HG03565 (cell line): ENCODE results near the gene SGMS2.
A peak's percentile ranks its signal among the peaks of the same experiment; 100 is the strongest.

Experiments used
- ATAC-seq: cut with Tn5 transposase; IDR thresholded peaks from one replicate; pipeline ENCODE4 v1.9.1; 2021; ENCODE audit warnings: mild to moderate bottlenecking, moderate library complexity; ENCODE audit not compliant: unreplicated experiment

SGMS2 gene

DNA sequence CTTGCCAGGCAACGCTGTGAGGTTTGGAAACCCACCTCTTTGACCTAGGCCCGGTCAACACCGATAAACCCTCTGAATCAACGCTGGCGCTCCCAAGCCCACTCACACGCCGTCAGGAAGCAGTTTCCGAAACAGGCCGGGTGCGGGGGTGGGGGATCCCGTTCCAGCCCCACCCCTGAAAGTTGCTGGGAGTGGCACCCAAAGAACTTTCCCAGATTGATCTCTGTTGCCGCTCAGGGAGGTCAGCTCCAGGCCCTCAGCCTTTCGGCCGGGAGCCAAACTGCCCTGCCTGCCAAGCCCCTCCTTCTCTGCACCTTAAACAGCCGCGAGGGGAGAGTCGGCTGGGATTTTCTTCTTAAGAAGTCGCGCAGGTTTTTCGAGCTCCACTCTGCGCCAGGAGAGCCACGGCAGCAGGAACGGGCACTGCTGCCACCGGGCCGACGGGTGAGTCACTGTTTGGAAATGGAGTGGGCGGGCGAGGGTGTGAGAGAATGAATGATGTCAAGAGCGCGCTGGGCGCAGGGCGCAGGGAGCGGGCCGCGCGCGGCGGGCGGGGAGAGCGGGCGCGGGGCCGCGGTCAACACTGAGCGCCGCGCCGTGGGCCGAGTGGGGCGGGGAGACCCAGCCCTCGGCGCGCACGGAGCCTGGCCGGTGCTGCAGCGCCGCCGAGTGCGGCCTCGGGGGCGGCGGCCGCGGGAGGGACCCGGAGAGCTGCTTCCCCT lies at the start of gene SGMS2:
SGMS2 (plus strand) TSS at position 583 of the 722 bp plus-strand sequence. CDS start 70,622 bp downstream, outside the sequence.
- peak; percentile 59 for ATAC-seq

DNA sequence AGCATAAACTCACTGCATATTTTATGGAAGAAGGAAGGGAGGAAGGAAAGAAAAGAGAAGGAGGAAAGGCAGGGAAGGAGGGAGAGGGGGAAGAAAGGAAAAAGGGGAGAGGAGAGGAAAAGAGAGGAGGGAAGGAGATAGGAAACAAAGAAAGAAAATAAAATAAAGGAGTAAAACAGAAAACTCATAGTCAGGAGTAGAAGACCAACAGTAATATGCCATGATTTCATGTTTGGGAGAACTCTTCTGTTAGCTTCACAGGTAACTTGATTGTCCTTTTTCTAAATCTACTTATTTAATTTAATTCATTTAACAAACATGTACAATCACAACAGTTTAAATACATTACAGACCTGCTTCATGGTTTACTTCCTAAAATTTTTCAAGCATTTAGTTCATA lies 46.8 kb upstream of the SGMS2 start:
- ATAC-seq, result no peak

DNA sequence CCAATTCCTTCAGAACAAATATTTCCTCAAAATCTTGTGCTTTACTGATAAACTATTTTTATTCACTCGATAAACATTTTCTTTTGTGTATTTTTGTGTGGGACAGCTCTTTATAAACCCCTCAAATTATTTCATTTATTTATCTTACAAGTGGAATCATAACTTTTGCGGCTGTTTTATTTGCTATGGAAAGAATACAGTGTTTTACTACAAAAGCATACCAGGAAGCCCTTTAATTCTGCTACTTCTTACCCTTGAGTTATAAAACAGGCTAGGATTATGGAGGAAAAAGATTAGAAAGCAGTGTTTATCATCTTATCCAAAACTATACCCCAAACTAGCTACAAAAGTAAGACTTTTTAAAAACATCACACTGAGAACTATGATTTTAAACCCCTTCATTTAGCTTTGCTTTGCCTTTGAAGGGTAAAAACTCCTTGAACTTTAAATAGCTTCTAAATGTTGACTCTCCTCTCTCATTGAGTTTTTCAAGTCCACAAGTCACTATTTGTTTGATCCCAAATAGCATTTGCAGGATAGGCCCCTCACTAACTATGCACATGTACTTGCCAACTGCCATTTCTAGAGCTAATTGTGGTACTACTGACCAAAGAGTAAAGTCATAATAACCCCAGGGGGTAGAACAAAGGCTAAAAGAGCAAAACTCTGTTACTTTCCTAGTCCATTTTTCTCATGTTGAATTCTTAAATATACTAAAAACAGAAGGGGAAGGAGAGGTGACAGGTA lies 45.8 kb upstream of the SGMS2 start:
- no peak for ATAC-seq

DNA sequence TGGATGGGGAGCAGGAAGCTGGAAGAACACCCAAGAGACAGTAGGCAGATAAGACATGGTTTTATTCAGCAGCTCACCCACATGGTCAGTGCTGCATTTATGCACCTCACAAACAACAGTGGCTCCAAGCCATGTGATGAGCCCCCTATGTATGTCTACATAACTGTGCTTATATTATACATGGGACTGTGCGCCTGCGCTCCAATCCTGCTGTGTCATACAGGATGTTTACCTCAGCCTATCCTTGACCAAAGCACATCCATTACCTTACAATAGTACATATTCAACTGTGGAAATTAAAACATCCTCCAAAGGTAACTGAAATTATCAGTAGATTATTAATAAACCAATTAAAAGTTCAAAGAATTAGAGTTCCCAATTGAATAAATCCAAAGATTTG lies 44.1 kb upstream of the SGMS2 start:
- ATAC-seq, result no peak

DNA sequence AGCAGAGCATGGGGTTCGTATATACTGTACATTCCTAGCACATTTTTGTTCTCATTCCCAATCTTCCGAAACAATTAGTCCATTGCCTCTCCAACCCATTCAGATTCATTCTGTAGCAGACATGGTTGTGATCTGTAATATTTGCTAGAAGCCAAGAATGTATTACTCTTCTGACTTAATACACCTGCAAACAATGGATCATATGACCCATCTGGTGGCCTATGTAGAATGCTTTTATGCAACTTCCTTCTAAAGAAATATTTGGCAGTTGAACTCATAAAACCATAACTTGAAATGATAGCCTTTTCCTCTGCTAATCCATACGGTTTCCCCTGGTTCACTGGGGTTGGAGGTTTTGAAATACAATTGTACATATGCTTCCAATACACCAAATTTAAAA lies 32.8 kb upstream of the SGMS2 start:
- ATAC-seq, result no peak

DNA sequence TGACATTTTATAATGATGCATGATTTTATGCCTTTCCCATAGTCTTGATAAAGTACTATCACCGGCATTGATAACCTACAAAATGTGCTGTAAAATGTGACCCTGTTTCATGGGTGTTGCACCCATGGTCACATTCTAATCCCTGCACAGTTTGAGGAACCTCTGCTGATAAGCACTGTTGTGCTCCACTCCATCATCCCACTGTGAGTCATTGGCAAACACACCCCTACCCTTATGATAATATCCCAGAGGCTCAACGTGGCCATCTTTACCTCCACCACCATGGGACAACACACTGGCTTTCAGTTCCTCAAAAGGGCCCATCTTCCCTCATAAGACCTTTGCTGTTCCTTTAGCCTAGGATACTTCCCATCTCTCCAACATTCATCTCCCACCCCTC lies 32.0 kb upstream of the SGMS2 start:
- ATAC-seq, result no peak

DNA sequence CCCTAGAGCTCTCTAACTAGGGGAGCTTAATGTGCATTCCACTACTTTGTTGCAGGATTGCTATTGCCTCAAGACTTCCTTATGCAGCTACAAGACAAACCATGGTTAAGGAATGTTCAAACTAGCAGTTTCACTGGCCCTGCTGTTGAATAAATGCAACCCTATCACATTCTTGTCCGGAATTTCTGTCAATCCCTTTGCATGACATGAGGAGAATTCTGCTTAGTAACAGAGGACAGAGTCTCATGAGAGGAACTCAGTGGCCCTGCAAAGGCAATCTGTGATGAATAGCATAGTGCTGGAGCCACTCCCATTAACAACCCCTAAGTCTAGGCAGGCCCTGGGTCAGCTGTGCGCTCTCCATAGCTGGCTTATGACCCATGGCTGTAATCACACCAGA lies 30.7 kb upstream of the SGMS2 start:
- ATAC-seq, result no peak

DNA sequence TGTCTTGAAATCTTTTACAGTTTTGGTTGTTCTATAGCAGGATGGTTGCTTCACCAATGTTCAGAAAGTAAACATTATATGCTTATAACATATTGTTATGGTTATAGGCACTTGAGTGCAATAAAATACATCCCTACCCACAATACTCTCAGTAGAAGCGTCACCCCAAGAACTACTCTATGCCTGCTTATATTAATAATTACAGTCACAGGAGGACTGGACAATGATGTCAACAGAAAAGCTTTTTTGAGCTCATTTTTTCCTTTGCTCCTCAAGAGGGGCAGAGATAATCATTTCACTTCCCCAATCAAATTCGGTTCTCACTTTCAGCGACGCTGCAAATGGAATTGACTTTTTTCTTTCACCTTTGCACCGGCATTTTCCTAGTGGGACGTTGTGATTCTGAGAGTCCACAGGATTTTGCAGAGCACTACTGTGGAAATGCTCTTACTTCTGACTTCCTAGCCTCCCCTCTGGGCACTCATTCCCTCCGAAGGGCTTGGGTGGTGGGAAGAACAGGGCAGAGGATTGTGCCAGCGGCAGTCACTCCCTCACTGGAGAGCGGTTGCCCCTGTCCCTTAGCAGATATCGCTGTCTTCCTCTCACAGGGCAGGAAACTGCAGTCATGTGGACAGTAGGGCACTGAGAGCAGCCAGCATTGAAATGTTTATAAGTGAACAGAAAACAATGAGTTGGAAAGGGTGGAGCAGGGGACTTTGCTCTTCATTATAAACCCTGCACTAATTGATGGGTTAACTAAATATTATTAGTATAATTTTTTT lies 24.9 kb upstream of the SGMS2 start:
- ATAC-seq, result no peak

DNA sequence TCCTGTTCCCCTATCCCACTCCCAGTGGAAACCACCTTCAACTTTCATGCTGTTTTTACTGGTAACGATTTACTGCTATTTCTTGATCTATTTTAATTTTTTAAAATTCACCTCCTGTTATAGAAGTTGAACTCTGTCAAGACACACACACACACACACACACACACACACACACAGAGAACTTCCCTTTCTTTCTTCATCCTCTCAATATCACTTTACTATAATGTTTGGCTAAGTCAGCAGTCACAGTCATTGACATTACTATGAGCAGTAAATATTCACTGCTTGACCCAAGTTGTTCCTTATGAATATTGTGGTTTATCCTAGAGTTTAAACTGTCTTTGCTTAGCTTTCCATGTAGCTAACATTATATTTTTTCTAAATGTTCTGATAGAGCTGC lies 24.0 kb upstream of the SGMS2 start:
- ATAC-seq, result no peak

DNA sequence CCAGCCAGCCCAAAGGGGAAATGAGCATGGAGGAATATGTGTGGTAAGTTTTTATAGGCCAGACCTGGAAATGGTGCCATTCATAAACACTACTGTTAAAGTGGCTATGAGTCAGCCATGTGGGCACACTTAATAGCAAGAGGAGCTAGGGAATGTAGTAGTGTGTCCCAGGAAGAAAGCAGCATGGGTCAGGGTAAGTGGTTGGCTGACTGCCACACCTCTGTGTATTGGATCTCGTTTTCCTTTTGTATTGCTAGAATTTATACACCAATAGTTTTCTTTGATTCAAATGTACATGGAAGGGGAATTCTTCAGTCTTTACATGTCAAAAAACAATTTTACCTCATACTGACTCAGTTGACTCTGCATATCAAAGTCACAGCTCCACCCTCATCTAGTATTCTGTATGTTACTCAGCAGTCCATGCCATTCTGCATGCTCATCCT lies 22.9 kb upstream of the SGMS2 start:
- ATAC-seq, result no peak

DNA sequence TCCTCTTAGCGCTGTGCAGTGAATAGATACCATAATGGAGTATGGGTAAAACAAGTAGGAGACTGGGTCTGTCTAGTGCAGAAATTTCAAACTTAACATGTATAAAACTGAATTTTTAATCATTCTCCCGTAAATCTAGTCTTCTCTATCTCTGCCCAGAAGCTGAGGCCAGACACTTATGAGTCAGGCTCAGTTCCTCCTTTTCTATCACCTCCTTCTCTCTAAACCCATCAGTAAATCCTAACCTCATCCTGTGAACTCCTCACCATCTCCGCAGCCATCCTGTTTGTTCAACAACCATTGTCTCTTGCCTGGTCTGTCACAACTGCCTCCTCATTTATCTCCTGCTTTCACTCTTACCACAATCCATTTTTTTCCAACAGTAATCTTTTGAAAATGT lies 19.8 kb upstream of the SGMS2 start:
- ATAC-seq, result no peak

DNA sequence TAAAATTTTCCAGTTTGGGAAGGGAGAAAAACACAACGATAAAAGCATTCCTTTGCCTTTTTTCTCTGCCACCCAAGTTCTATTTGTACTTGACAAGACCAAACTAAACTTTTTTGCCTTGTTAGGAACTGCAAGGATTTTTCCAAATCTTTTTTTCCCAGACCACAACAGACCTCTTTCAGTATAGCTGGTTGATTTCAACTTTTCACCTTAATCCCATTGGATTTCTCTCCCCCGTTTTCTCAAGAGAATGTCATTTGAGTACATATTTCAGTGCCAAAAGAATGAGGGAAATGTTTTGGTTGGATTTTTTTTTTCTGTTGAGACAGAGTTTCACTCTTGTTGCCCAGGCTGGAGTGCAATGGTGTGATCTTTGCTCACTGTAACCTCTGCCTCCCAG lies 18.5 kb upstream of the SGMS2 start:
- ATAC-seq, result no peak

DNA sequence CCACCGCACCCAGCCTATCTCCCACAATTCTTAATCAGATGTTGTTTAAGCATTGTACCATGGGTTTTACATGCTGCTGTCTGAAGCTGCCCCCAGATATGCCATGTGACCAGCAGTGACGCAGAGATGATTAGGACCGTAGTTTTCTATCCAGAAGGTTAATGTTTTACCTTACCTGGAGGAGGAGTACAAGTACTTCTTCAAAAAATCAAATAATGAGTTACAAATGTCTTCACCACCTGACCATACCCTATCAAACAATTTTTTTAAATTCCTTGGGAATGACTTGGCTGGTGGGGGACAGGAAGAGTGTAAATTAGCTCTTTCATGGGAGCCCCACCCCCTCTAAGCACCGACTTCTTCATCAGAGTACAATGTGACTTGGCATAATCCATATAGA lies 16.2 kb upstream of the SGMS2 start:
- no peak for ATAC-seq

DNA sequence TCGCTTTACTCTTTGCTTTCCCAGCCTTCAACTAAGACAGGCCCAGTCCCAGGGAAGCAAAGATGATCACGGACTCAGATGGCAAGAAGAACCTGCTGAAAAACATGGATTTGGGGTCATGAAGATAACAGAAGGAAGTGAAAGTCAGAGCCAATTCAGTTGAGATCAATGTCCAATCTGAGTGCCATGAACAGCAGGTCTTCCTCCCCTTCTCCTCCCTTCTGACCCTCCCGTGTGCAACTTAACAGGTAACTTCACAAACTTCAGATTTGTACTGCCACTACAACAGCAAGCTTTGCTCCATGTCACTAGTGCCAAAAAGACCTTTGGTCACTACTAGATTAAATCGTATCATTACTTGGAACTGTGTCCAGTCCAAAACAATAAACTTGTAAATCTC lies 15.5 kb upstream of the SGMS2 start:
- no peak for ATAC-seq

DNA sequence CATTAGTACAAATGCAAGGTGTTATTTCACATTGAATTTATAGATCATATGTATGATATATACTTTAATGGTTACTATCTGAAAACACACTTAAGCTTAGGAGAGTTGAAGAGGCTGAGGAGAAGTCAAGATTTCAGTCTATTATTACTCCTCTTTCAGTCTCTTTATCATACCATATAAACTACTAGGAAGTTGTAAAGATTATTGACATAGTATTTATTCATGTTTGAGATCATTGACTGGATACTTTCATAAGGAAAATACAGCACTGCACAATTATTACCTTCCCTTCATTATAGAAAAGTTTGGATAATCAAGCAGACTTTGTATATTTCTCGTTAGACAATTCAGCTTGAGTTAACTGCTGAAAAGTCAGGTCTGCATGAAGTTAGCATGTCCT lies 10.0 kb upstream of the SGMS2 start:
- no peak for ATAC-seq

DNA sequence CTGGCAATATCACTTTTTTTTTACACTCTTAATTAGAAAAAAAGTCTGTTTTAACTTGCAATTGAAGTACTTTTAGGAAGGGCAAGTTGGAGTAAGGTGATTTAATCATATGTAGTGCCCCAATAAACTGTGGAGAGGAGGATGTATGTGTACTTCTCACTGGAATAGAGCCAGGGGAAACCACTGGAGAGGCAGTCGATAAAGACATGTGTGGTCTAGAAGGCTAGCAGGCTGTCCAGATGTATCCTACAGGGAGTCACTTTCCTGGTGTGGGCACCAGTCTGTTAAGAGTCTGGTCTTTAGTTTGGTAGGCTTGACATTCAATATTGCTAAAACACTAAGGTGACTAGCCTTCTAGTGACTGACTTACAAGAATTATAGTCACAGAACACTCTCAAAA lies 9.6 kb upstream of the SGMS2 start:
- no peak for ATAC-seq

DNA sequence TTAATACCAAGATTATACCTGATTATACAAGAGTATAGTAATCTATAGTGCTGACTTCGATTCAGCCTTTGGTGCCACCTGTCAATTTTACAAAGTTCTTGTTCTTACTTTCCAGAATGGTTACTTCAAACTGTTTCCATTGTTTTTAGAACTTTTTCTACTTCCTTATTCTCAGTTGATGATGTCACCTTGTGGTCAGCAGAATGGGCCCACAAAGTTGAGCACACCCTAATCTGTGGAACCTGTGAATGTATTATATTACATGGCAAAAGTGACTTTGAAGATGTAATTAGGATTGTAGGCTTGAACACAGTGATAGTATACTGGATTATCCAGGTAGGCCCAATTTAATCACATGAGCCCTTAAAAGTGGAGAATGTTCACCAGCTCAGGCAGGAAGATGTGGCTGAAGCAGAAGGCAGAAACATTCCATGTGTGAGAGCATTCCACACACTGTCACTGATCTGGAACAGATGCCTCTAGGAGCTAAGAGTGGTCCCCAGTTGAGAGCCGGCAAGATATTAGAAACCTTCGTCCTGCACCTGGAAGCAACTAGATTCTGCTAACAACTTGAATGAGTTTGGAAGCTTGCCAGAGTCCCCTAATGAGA lies 6.3 kb upstream of the SGMS2 start:
- ATAC-seq, result peak; percentile 64

DNA sequence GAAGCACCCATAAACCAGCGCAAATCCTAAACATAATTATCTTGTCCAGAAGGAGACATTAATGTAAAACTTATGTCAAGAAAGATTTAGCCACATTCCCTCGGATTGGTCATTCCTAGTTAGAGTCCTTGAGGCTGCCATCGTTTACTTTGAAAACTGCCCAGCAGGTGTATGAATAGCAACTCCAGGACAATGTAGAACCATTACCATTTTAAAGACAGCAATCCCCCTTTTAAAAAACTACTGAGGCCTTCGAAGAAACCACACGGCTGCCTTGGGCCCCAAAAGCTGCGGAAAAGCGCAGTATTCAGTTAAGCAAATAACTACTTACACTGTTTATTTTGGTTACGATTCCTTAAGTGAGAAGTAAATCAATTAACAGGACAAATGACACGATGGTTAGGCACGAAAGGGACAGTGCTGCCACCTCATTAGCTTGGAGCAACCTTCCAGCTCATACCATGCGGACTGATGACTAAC lies 822 bp upstream of the SGMS2 start:
- ATAC-seq, result no peak

DNA sequence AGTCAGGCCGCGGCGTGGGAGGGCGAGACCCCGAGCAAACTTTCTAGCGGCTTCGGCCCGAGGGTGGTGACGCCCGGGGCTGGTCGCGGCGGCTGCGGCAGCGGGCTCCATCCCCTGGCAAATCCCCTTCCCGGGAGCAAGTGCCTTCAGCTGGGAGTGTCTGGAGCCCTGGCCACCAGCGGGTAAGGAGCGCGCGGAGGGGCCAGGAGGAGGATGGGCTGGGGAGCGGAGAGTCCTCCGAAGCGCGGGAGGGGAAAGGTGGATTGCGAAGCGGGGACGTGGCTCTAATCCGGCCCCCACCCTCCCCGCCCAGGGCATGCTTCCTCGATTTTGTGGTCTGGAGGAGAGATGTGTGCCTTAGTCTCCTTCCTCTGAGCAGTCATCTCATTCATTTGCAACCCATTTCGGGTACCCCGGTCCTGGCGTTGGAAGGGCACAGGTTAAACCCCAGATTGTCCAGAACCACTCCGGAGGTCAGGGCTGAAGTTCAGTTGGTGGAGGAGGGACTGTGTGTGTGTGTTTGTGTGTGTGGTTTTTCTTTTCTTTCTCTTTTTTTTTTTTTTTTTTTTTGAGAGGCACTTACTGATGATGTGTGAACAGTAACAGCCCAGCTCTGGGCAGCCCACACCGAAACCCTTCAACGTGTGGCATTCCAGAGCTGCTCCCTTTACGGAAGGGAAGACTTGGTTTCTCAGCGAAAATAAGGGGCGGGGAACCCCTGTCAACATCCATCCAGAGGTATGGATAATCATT lies 516 bp downstream of the SGMS2 start:
- ATAC-seq, result peak; percentile 6

DNA sequence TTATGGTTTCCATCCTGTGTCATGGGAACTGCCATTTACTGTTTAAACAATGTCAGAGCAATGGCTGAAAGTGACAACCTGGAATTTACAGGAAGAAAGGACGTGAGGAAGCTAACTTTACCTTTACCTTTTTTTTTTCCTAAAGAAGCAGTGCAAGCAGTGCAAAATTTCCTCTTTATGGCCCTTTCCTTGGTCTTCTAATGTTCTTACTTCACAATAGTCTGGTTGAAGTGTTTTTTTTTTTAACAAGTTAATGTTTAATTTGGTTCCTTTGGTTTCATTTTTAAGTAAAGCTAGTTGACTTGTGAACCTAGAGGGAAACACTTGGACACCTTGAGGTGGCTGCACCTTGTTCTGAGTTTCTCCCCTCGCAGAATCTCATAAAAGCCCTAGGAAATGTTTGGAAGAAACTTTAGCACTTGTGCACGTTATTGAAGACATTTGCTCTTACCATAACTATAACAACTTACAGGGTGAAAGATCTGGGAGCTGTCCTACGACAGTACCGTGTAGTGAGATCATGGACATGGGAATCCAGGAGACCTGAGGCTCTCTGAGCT lies 1.8 kb downstream of the SGMS2 start:
- ATAC-seq, result no peak
